Common myeloid progenitor, CD34-positive (primary cell): ENCODE data around the gene DHRSX.
A peak's percentile ranks its signal among the peaks of the same experiment; 100 is the strongest.

Source experiments
- CTCF ChIA-PET: fragments of 350-600 bp; sonication (Branson Sonifier 250); formaldehyde crosslinking; loops from one replicate; lab custom pipeline; 2021; ENCODE audit warnings: antibody characterized with exemption; lab: Charles Lee
- POLR2A ChIA-PET: fragments of 350-600 bp; sonication (Branson Sonifier 250); formaldehyde crosslinking; loops from one replicate; lab custom pipeline; 2021; ENCODE audit warnings: antibody characterized with exemption; lab: Charles Lee
- DNase-seq, 3 donors: peaks; one replicate each; pipeline versions ENCODE4 v3.0.0 to v3.0.0-alpha.2; 2013
- H3K27ac ChIP-seq, 2 experiments: 1 replicate in 1 of 2; 2 replicates in 1 of 2; pipeline ENCODE4 v1.7.0; 2013; ENCODE audit warnings: inconsistent platforms in 2 of 2, low read length in 2 of 2, mild to moderate bottlenecking in 2 of 2, low read depth in 1 of 2, moderate library complexity in 1 of 2; ENCODE audit not compliant: severe bottlenecking in 2 of 2, insufficient read depth in 1 of 2, poor library complexity in 1 of 2
- H3K27me3 ChIP-seq, 5 experiments: replicated peaks in 2 of 5; 1 replicate in 3 of 5; 2 replicates in 2 of 5; pipeline versions ENCODE4 v1.6.1 to v1.7.0; 2013; ENCODE audit warnings: low read length in 4 of 5, mild to moderate bottlenecking in 2 of 5, moderate library complexity in 2 of 5, inconsistent platforms in 1 of 5; ENCODE audit not compliant: insufficient read depth in 5 of 5, control insufficient read depth in 4 of 5
- H3K36me3 ChIP-seq, 4 experiments: 1 replicate in 2 of 4; 2 replicates in 2 of 4; pipeline versions ENCODE4 v1.6.1 to v1.7.0; 2013; ENCODE audit warnings: low read length in 3 of 4, control low read depth in 1 of 4, mild to moderate bottlenecking in 1 of 4; ENCODE audit not compliant: control insufficient read depth in 4 of 4, insufficient read depth in 4 of 4
- H3K4me1 ChIP-seq, 4 experiments: 1 replicate in 3 of 4; 2 replicates in 1 of 4; pipeline versions ENCODE4 v1.6.1 to v1.7.1; 2013; ENCODE audit warnings: low read length in 3 of 4, mild to moderate bottlenecking in 3 of 4, control low read depth in 1 of 4, inconsistent platforms in 1 of 4, moderate library complexity in 1 of 4; ENCODE audit not compliant: control insufficient read depth in 4 of 4, insufficient read depth in 4 of 4; ENCODE audit errors: control extremely low read depth in 1 of 4
- H3K4me3 ChIP-seq, 7 experiments: 1 replicate in 4 of 7; 2 replicates in 3 of 7; pipeline versions ENCODE4 v1.5.1 to v1.7.0; 2013; ENCODE audit warnings: mild to moderate bottlenecking in 7 of 7, low read length in 6 of 7, moderate library complexity in 6 of 7, inconsistent platforms in 2 of 7, low read depth in 2 of 7, control low read depth in 1 of 7; ENCODE audit not compliant: insufficient read depth in 4 of 7, control insufficient read depth in 1 of 7; ENCODE audit errors: extremely low read depth in 1 of 7
- H3K9me3 ChIP-seq, 5 experiments: 1 replicate in 4 of 5; 2 replicates in 1 of 5; pipeline versions ENCODE4 v1.6.1 to v1.7.1; 2013; ENCODE audit warnings: low read length in 4 of 5, mild to moderate bottlenecking in 2 of 5, inconsistent platforms in 1 of 5, low read depth in 1 of 5, moderate library complexity in 1 of 5; ENCODE audit not compliant: control insufficient read depth in 4 of 5, insufficient read depth in 2 of 5; ENCODE audit errors: control extremely low read depth in 1 of 5
- WGBS: methylation state at CpG from one replicate; pipeline ENCODE4 v1.1.5; 2013; ENCODE audit not compliant: insufficient coverage; 5-methylcytosine and 5-hydroxymethylcytosine counted together

Gene DHRSX

GRCh38 chrX:2311501-2311900, 189.3 kb downstream of the DHRSX start:
- ChIA-PET CTCF (no interaction called here), POLR2A (no interaction called here)
- H3K9me3 ChIP-seq: peaks cover 0 to 4% (median 0%) of the 10 kb centered on the region in 5 experiments
- no peak for DNase-seq
- H3K4me3 ChIP-seq: no peak overlapping the region
- peaks cover 0 to 2% (median 0%) of the 10 kb centered on the region in 4 experiments for H3K36me3 ChIP-seq
- 94% methylated on average over 8 of the region's 11 CpGs for WGBS
- no peaks in the 10 kb centered on the region for H3K27me3 ChIP-seq
- no peak overlapping the region for H3K27ac ChIP-seq
- H3K4me1 ChIP-seq: no peaks in the 10 kb centered on the region

GRCh38 chrX:2301901-2302300, 198.9 kb downstream of the DHRSX start:
- Histone ChIP-seq H3K36me3 (no peaks in the 10 kb centered on the region), H3K9me3 (peaks cover 0 to 6% (median 0%) of the 10 kb centered on the region in 5 experiments), H3K27me3 (no peaks in the 10 kb centered on the region), H3K27ac (no peak overlapping the region), H3K4me3 (no peak overlapping the region), H3K4me1 (no peaks in the 10 kb centered on the region)
- POLR2A ChIA-PET: no interaction called here
- 100% methylated on average over 1 of the region's 6 CpGs for WGBS
- no peak for DNase-seq
- CTCF ChIA-PET: no interaction called here

GRCh38 chrX:2299871-2300270, 200.9 kb downstream of the DHRSX start:
- Histone ChIP-seq H3K4me1 (no peaks in the 10 kb centered on the region), H3K9me3 (peaks cover 0 to 8% (median 0%) of the 10 kb centered on the region in 5 experiments), H3K27ac (no peak overlapping the region), H3K27me3 (no peaks in the 10 kb centered on the region), H3K36me3 (no peaks in the 10 kb centered on the region), H3K4me3 (no peak overlapping the region)
- CTCF ChIA-PET: no interaction called here
- POLR2A ChIA-PET: no interaction called here
- no peak for DNase-seq
- 100% methylated on average over 1 of the region's 4 CpGs for WGBS

- CTCF ChIA-PET: no interaction called here
- Histone ChIP-seq H3K4me3 (no peak overlapping the region), H3K27me3 (no peaks in the 10 kb centered on the region), H3K27ac (no peak overlapping the region), H3K9me3 (no peaks in the 10 kb centered on the region), H3K4me1 (no peaks in the 10 kb centered on the region), H3K36me3 (peaks cover 3 to 16% (median 8%) of the 10 kb centered on the region in 4 experiments)
- WGBS: 92% methylated on average over 2 of the region's 2 CpGs
- DNase-seq: no peak
- POLR2A ChIA-PET: no interaction called here
Measured at GRCh38 chrX:2286731-2287130, 214.0 kb downstream of the DHRSX start.

- H3K27me3 ChIP-seq: no peaks in the 10 kb centered on the region
- no peaks in the 10 kb centered on the region for H3K4me1 ChIP-seq
- peak in 1 of 3 donors; percentile 35 for DNase-seq
- CTCF ChIA-PET: no interaction called here
- POLR2A ChIA-PET: no interaction called here
- 100% methylated on average over 1 of the region's 4 CpGs for WGBS
- no peak overlapping the region for H3K4me3 ChIP-seq
- H3K36me3 ChIP-seq: peaks cover 3 to 11% (median 6%) of the 10 kb centered on the region in 4 experiments
- H3K9me3 ChIP-seq: no peaks in the 10 kb centered on the region
- H3K27ac ChIP-seq: no peak overlapping the region
Measured at GRCh38 chrX:2284601-2285000, 216.2 kb downstream of the DHRSX start.

GRCh38 chrX:2284133-2284532, 216.6 kb downstream of the DHRSX start:
- no peak overlapping the region for H3K27ac ChIP-seq
- WGBS: 100% methylated on average over 1 of the region's 3 CpGs
- H3K9me3 ChIP-seq: no peaks in the 10 kb centered on the region
- CTCF ChIA-PET: no interaction called here
- POLR2A ChIA-PET: no interaction called here
- DNase-seq: peak in 1 of 3 donors; percentile 27
- H3K27me3 ChIP-seq: no peaks in the 10 kb centered on the region
- no peaks in the 10 kb centered on the region for H3K4me1 ChIP-seq
- H3K4me3 ChIP-seq: no peak overlapping the region
- H3K36me3 ChIP-seq: peaks cover 3 to 7% (median 5%) of the 10 kb centered on the region in 4 experiments

- H3K36me3 ChIP-seq: peaks cover 3 to 7% (median 4%) of the 10 kb centered on the region in 4 experiments
- no peak overlapping the region for H3K27ac ChIP-seq
- H3K4me3 ChIP-seq: no peak overlapping the region
- ChIA-PET POLR2A (no interaction called here), CTCF (no interaction called here)
- no peaks in the 10 kb centered on the region for H3K27me3 ChIP-seq
- no peaks in the 10 kb centered on the region for H3K9me3 ChIP-seq
- peak in 1 of 3 donors; percentile 73 for DNase-seq
- WGBS: 94% methylated on average over 18 of the region's 21 CpGs
- H3K4me1 ChIP-seq: no peaks in the 10 kb centered on the region
Measured at GRCh38 chrX:2283111-2283859, 217.5 kb downstream of the DHRSX start.
